Right lobe of liver (tissue), 4 donors: Measurements from ENCODE around the gene LPCAT1.

Experiments
- POLR2A ChIP-seq: fragments of 450-650 bp; IDR thresholded peaks from one replicate; pipeline ENCODE4 v1.6.1; 2017; ENCODE audit warnings: antibody characterized with exemption, mild to moderate bottlenecking
- TF ChIP-seq, protein P1 (sequence below), 4 donors: fragments of 200-600 bp in 3 of 4; fragments of 450-650 bp in 1 of 4; IDR thresholded peaks; one replicate each; pipeline versions ENCODE4 v1.5.1 to v1.8.0; 2016 to 2022; ENCODE audit warnings: antibody characterized with exemption in 4 of 4, mild to moderate bottlenecking in 2 of 4
- donor health status: DM: no; HTN: no; CAD: no.
- donor health status: DM: no; HTN: no; CAD: no.
- donor health status: DM: no; HTN: yes; CAD: no.

DNA sequence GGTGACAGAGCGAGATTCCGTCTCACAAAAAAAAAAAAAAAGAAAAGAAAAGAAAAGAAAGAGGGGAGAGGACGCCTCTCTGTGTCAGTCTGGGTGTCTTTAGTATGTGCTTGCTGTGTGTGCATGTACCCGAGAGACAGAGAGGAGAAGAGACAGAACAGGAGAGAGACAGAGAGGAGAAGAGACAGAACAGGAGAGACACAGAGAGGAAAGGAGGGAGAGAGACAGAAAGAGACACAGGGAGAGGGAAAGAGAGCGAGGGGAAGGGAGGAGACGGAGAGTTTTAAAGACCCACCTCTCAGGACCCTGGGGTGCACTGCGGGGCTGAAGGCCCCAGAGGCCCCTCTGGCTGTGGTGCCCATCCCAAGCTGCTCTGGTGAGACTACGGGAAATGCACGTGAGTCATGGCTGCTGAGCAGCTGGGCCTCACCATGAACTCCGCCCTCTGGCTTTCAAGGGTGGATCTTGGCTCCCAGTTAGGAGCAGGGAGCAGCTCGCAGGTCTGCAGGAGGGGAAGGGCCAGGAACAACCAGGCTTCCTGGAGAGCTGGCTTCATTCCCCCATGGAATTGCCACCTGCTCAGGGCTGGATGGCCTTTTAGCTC lies 86.4 kb downstream of the LPCAT1 start:
- no peak for TF ChIP-seq POLR2A
- TF ChIP-seq, protein P1, sequence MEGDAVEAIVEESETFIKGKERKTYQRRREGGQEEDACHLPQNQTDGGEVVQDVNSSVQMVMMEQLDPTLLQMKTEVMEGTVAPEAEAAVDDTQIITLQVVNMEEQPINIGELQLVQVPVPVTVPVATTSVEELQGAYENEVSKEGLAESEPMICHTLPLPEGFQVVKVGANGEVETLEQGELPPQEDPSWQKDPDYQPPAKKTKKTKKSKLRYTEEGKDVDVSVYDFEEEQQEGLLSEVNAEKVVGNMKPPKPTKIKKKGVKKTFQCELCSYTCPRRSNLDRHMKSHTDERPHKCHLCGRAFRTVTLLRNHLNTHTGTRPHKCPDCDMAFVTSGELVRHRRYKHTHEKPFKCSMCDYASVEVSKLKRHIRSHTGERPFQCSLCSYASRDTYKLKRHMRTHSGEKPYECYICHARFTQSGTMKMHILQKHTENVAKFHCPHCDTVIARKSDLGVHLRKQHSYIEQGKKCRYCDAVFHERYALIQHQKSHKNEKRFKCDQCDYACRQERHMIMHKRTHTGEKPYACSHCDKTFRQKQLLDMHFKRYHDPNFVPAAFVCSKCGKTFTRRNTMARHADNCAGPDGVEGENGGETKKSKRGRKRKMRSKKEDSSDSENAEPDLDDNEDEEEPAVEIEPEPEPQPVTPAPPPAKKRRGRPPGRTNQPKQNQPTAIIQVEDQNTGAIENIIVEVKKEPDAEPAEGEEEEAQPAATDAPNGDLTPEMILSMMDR (IDR thresholded peaks at IDR 0.05) = no peak
